Endodermal cell (in vitro differentiated cells): ENCODE measurements around the gene MACROD2. TPM values are rescaled to one million over a fixed set of nuclear protein-coding genes. Genes with fewer than 3 reads are reported as not detected.

Experiments
- DNase-seq: peaks from one replicate; pipeline ENCODE4 v3.0.0-alpha.2; 2017
- H3K27ac ChIP-seq: 2 replicates; pipeline ENCODE4 v1.5.1; 2013; ENCODE audit warnings: mild to moderate bottlenecking, low read depth, low read length, moderate library complexity
- H3K27me3 ChIP-seq: 2 replicates; pipeline ENCODE4 v1.6.1; 2013; ENCODE audit warnings: mild to moderate bottlenecking, low read length, moderate library complexity; ENCODE audit not compliant: insufficient read depth, control insufficient read depth, poor library complexity, severe bottlenecking
- H3K36me3 ChIP-seq: 2 replicates; pipeline ENCODE4 v1.7.0; 2013; ENCODE audit warnings: mild to moderate bottlenecking, low read length, moderate library complexity; ENCODE audit not compliant: control insufficient read depth, insufficient read depth
- H3K4me1 ChIP-seq: one replicate; pipeline ENCODE4 v1.7.0; 2013; ENCODE audit warnings: low read length; ENCODE audit not compliant: control insufficient read depth, insufficient read depth
- H3K4me3 ChIP-seq: 2 replicates; pipeline ENCODE4 v1.5.1; 2013; ENCODE audit warnings: mild to moderate bottlenecking, low read length, moderate library complexity
- H3K9ac ChIP-seq: 2 replicates; pipeline ENCODE4 v1.6.1; 2013; ENCODE audit warnings: mild to moderate bottlenecking, low read length, moderate library complexity; ENCODE audit not compliant: poor library complexity, severe bottlenecking; ENCODE audit errors: extremely low read depth
- H3K9me3 ChIP-seq: 2 replicates; pipeline ENCODE4 v1.6.1; 2013; ENCODE audit warnings: mild to moderate bottlenecking, low read length, moderate library complexity; ENCODE audit not compliant: control insufficient read depth
- H3K27ac Mint-ChIP-seq: 2 replicates; pipeline ENCODE4 v1.8.0; 2020; ENCODE audit warnings: mixed read lengths
- H3K27me3 Mint-ChIP-seq: 2 replicates; pipeline ENCODE4 v1.8.0; 2021; ENCODE audit warnings: mild to moderate bottlenecking, mixed read lengths; ENCODE audit not compliant: insufficient read depth
- H3K36me3 Mint-ChIP-seq: 2 replicates; pipeline ENCODE4 v1.8.0; 2020; ENCODE audit warnings: low read depth, mixed read lengths
- H3K4me1 Mint-ChIP-seq: 2 replicates; pipeline ENCODE4 v1.8.0; 2020; ENCODE audit warnings: mixed read lengths
- H3K4me3 Mint-ChIP-seq: 2 replicates; pipeline ENCODE4 v1.8.0; 2020; ENCODE audit warnings: mild to moderate bottlenecking, moderate library complexity, mixed read lengths
- H3K9me3 Mint-ChIP-seq: 2 replicates; pipeline ENCODE4 v1.8.0; 2020; ENCODE audit warnings: mild to moderate bottlenecking, mixed read lengths
- CTCF ChIP-seq: fragments of 200-600 bp; sonication (generic); conservative IDR thresholded peaks from 2 replicates; pipeline ENCODE4 v1.5.0; 2021; ENCODE audit warnings: antibody characterized with exemption, mild to moderate bottlenecking
- WGBS, 2 experiments: methylation state at CpG; one replicate each; pipeline versions ENCODE4 v1.1.5 to v1.1.7; 2013; ENCODE audit warnings: missing lambda C conversion rate in 2 of 2, mixed read lengths in 1 of 2; ENCODE audit not compliant: insufficient coverage in 1 of 2, insufficient read length in 1 of 2; 5-methylcytosine and 5-hydroxymethylcytosine counted together
- total RNA-seq, 2 donors: library from RNA; stranded (reverse); fragmentation: NEBNext Ultra II Directional in 1 of 2; extraction: Animal tissue kit (Norgen Biotek cat#: 25700) in 1 of 2; gene quantifications; 2 replicates in 1 of 2; 3 replicates in 1 of 2; pipeline ENCODE4 v1.2.1, GENCODE V29; 2021

Gene MACROD2
- total RNA-seq, 2 donors from 2014 or later = 2.3 to 4.8 TPM

GRCh38 chr20:14313341-14314020 is 318.2 kb downstream of the MACROD2 start:
- WGBS, 2 experiments = 53 to 60% methylated on average over 1 of the region's 2 CpGs

GRCh38 chr20:14319704-14320103 is 324.4 kb downstream of the MACROD2 start:
- Histone ChIP-seq H3K4me1 (no peaks in the 10 kb centered on the region), H3K27me3 (no peaks in the 10 kb centered on the region), H3K4me3 (no peak overlapping the region), H3K9me3 (no peaks in the 10 kb centered on the region), H3K27ac (no peak overlapping the region), H3K9ac (no peak overlapping the region), H3K36me3 (peaks cover 10% of the 10 kb centered on the region)
- no peak overlapping the region for H3K27ac Mint-ChIP-seq
- no peaks in the 10 kb centered on the region for H3K27me3 Mint-ChIP-seq
- no peak for DNase-seq
- peaks cover 12% of the 10 kb centered on the region for H3K4me1 Mint-ChIP-seq
- H3K4me3 Mint-ChIP-seq = no peak overlapping the region
- WGBS, 2 experiments = 87% methylated on average over 1 of the region's 1 CpG; no CpG with 5 or more reads in 1 of the 2 experiments
- TF ChIP-seq CTCF = no peak
- no peaks in the 10 kb centered on the region for H3K9me3 Mint-ChIP-seq
- peaks cover 2% of the 10 kb centered on the region for H3K36me3 Mint-ChIP-seq

More at GRCh38 chr20:14313341-14314020, 318.2 kb downstream of the MACROD2 start:
- H3K36me3 Mint-ChIP-seq = no peaks in the 10 kb centered on the region
- no peaks in the 10 kb centered on the region for H3K9me3 ChIP-seq
- no peaks in the 10 kb centered on the region for H3K27me3 ChIP-seq
- H3K4me3 ChIP-seq = peak overlapping the region; percentile 27
- no peak overlapping the region for H3K9ac ChIP-seq
- peaks cover 24% of the 10 kb centered on the region for H3K4me1 Mint-ChIP-seq
- H3K27me3 Mint-ChIP-seq = no peaks in the 10 kb centered on the region
- H3K27ac Mint-ChIP-seq = peak overlapping the region; percentile 49
- H3K9me3 Mint-ChIP-seq = no peaks in the 10 kb centered on the region
- no peak overlapping the region for H3K4me3 Mint-ChIP-seq
- DNase-seq = no peak
- peaks cover 4% of the 10 kb centered on the region for H3K4me1 ChIP-seq
- no peak for TF ChIP-seq CTCF
- no peak overlapping the region for H3K27ac ChIP-seq
- no peaks in the 10 kb centered on the region for H3K36me3 ChIP-seq

- H3K27me3 ChIP-seq = no peaks in the 10 kb centered on the region
- H3K4me3 Mint-ChIP-seq = peak overlapping the region; percentile 93
- peaks cover 45% of the 10 kb centered on the region for H3K4me1 Mint-ChIP-seq
- H3K4me1 ChIP-seq = no peaks in the 10 kb centered on the region
- H3K27me3 Mint-ChIP-seq = no peaks in the 10 kb centered on the region
- H3K9me3 Mint-ChIP-seq = peaks cover 13% of the 10 kb centered on the region
- H3K4me3 ChIP-seq = peak overlapping the region; percentile 88
- WGBS, 2 experiments = 60 to 62% methylated on average over 1 to 6 of the region's 6 CpGs
- no peak for TF ChIP-seq CTCF
- H3K36me3 Mint-ChIP-seq = peaks cover 35% of the 10 kb centered on the region
- H3K27ac ChIP-seq = no peak overlapping the region
- H3K9me3 ChIP-seq = peaks cover 22% of the 10 kb centered on the region
- no peak for DNase-seq
- H3K36me3 ChIP-seq = peaks cover 27% of the 10 kb centered on the region
- peak overlapping the region; percentile 33 for H3K27ac Mint-ChIP-seq
- peak overlapping the region; percentile 50 for H3K9ac ChIP-seq
Observed at GRCh38 chr20:14331646-14332045, 336.3 kb downstream of the MACROD2 start.
